HL-60 (cell line): ENCODE measurements around the gene FIBP.

Experiments
- POLR2AphosphoS5 ChIP-seq: IDR thresholded peaks from 2 replicates; pipeline ENCODE4 v1.6.1; 2012; ENCODE audit warnings: low read depth
- TF ChIP-seq, protein P1 (sequence below): IDR thresholded peaks from one replicate; pipeline ENCODE4 v1.5.1; 2011; ENCODE audit warnings: low read length, control low read depth, inconsistent platforms; ENCODE audit not compliant: insufficient read depth

- TF ChIP-seq, protein P1, sequence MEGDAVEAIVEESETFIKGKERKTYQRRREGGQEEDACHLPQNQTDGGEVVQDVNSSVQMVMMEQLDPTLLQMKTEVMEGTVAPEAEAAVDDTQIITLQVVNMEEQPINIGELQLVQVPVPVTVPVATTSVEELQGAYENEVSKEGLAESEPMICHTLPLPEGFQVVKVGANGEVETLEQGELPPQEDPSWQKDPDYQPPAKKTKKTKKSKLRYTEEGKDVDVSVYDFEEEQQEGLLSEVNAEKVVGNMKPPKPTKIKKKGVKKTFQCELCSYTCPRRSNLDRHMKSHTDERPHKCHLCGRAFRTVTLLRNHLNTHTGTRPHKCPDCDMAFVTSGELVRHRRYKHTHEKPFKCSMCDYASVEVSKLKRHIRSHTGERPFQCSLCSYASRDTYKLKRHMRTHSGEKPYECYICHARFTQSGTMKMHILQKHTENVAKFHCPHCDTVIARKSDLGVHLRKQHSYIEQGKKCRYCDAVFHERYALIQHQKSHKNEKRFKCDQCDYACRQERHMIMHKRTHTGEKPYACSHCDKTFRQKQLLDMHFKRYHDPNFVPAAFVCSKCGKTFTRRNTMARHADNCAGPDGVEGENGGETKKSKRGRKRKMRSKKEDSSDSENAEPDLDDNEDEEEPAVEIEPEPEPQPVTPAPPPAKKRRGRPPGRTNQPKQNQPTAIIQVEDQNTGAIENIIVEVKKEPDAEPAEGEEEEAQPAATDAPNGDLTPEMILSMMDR = no peak
- no peak for TF ChIP-seq POLR2AphosphoS5
Observed at GRCh38 chr11:65879617-65880016, 8.7 kb downstream of the FIBP start, which contains the start of gene CTSW.
